GM21737 (cell line): ENCODE results near the gene PRR7.

Source experiments
- ATAC-seq: cut with Tn5 transposase; IDR thresholded peaks from one replicate; pipeline ENCODE4 v1.9.1; 2021; ENCODE audit warnings: mild to moderate bottlenecking, moderate library complexity; ENCODE audit not compliant: unreplicated experiment

PRR7 gene

GRCh38 chr5:177497292-177498012 lies 50.8 kb downstream of the PRR7 start, which contains the start of gene PDLIM7:
PDLIM7 (minus strand) TSS chr5:177497604; CDS start chr5:177496512, 1,092 bp downstream.
- peak; percentile 69 for ATAC-seq

GRCh38 chr5:177498013-177498787 lies 51.6 kb downstream of the PRR7 start:
- ATAC-seq: no peak

- ATAC-seq: no peak
Measured at GRCh38 chr5:177499842-177500241, 53.2 kb downstream of the PRR7 start.

DNA sequence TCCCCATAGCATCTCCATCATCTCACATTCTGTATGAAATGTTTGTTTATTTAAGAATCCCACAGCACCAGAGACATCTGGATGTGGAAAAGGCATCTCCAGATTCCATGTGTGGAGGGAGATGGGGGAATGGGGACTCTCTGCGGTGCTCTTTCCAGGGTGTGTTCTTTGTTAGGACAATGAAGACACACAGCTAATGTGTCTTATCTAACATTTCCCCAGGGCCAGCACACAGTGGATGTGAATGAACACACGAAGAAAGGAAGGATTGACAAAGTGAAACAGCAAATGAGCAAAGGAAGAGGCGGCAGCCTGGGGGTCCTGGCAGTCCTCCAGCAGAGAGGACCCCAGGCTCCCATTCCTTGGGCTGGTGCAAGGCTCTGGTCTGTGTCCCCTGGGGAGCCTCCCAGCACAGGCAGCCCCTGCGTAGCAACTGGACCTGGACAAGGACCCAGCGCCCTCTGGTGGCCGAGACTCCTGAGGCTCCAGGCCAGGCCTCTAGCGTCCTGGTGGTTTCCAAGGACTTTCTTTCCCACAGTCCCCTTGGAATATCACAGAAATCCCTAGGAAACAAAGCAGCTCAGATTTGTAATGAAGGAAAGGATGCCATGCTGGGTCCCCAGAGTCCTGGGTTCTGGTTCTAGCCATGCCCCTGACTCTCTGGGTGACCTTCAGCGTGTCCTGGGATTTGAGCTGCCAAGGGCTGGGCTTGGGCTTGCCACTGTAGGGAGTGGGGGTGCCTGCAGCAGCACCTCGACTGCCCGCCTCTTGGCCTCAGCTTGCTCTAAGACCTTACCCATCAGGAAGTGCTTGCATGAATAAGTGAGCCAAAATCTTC lies 54.3 kb downstream of the PRR7 start:
- no peak for ATAC-seq

- no peak for ATAC-seq
Measured at GRCh38 chr5:177501874-177502678, 55.5 kb downstream of the PRR7 start.

DNA sequence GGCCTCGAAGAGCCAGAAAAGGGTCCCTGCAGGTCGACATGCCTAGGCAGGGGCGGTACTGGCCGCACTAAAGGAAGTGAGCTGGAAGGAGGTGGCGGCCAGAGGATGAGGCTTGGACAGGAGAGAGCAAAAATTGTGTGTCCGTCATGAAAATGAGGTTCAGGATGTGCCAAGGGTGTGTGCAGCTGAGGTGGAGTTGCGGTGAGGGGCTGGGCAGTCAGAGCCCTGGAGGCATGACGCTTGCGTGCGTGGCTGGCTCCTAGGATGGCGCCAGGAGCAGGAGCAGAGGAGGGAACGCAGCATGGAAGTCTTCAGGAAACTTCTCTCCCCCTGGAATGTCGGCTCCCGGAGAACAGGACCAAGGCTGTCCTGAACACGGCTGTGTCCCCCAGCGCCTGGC lies 56.3 kb downstream of the PRR7 start:
- no peak for ATAC-seq

- ATAC-seq: no peak
Measured at GRCh38 chr5:177503351-177504085, 56.9 kb downstream of the PRR7 start.

DNA sequence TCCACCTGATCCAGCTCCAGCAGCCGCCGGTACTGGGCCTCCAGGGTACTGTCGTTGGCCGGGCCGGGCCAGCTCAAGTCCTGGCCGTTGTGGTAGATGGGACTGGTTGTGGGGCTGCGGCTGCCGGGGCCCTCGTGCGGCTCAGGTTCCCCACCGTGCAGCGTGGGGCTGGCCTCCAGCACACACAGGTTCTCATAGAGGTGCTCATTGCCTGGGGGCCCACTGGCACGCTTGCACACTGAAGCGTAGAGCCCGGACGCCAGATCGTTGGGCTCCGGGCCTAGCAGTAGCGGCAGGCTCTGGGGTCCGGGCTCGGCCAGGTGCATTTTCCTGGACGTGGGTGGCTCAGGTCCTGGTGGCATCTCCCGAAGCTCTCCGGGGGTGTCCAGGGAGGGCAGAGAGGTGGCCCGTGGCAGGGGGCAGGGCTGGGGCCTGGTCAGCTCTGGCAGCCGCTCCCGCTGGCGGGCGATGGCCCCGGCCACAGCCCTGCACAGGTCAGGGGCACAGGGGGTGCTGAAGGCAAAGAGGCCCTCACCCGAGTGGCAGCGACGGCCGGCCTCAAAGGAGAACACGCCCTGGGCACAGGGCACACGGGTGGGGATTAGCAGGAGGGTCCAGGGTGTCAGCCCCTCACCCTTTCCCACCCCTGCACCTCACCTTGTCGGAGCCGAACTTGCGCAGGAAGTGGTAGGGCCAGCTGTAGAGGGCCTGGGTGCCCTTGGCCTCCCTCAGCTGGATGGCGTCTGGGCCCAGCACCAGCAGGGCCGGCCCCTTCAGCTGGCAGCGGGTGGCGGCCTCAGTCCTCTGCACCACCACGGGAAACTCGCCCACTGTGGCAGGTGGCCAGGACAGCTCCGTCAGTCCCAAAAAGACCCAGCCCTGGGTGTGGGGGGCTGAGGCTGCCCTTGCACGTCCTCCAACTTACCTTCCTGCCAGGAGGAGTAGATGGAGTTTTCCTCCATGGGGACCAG lies 57.8 kb downstream of the PRR7 start:
- ATAC-seq: no peak

DNA sequence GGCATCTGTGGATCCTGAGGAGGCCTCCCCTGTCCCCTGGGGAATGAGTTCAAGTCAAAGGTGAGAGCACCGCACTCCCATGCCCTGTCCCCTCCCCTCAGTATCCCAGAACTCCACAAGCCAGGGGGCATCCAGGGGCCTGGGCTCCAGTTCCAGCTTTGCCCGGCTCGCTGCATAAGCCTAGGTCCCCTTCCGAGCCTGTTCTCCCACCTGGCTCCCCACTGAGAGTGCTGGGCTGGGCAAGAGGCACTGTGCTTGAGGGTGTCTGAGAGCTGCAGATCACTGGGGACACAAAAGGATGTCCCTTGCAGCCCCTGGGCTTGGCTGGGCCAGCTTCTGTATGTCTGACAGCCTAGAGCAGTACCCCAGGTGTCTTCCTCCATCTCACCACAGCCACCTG lies 58.5 kb downstream of the PRR7 start:
- no peak for ATAC-seq
